K562 (cell line): Measurements from ENCODE around the gene TMC8. TPM values are rescaled to one million over a fixed set of nuclear protein-coding genes. Genes with fewer than 3 reads are reported as not detected.

Experiments used
- ATAC-seq: fragments of 200-7000 bp; cut with Tn5 transposase; 3 replicates; pipeline ENCODE4 v1.9.1; 2020; ENCODE audit warnings: moderate library complexity
- BruUV-seq: library from RNA; stranded (reverse); fragments of 400-500 nt; replicated peaks from 2 replicates; lab custom pipeline; 2021; lab: Mats Ljungman, UMichigan
- CTCF ChIA-PET: fragments of 300-600 bp; formaldehyde crosslinking; extraction: SDS; loops from one replicate; lab custom pipeline; 2021; ENCODE audit warnings: low intra/inter-chr PET ratio; lab: Yijun Ruan, JAX
- POLR2A ChIA-PET: fragments of 300-600, 350-650 bp; sonication (Branson Sonifier 250); formaldehyde crosslinking; extraction: SDS; loops from one replicate; lab custom pipeline; 2021; ENCODE audit warnings: antibody characterized with exemption, inconsistent platforms; lab: Yijun Ruan, JAX
- DNase-seq, 4 experiments: peaks; one replicate each; pipeline versions ENCODE4 v3.0.0 to v3.0.0-alpha.2; 2011 to 2018; ENCODE audit warnings: low spot score in 3 of 4, mixed read lengths in 3 of 4; ENCODE audit errors: extremely low read depth in 1 of 4
- FAIRE-seq: peaks from 2 replicates; lab custom pipeline; 2011; peaks lifted over from hg19 to GRCh38; lab: Jason Lieb, UNC
- H2AFZ ChIP-seq: 2 replicates; pipeline ENCODE4 v1.6.0; 2011; ENCODE audit warnings: low read depth, low read length, control low read depth, inconsistent platforms
- H3K27ac ChIP-seq: fragments of 200-600 bp; 3 replicates; pipeline ENCODE4 v1.8.0; 2011; ENCODE audit warnings: low read depth, mild to moderate bottlenecking, control low read depth, inconsistent platforms, low read length, moderate library complexity, mixed read lengths; ENCODE audit errors: extremely low read depth
- H3K27me3 ChIP-seq, 2 experiments: fragments of 300-600 bp in 1 of 2; 2 replicates in 1 of 2; 3 replicates in 1 of 2; pipeline versions ENCODE4 v1.6.0 to v1.8.0; 2011; ENCODE audit warnings: inconsistent platforms in 2 of 2, low read length in 2 of 2, mild to moderate bottlenecking in 1 of 2, mixed read lengths in 1 of 2, moderate library complexity in 1 of 2; ENCODE audit not compliant: control insufficient read depth in 2 of 2, insufficient read depth in 2 of 2
- H3K36me3 ChIP-seq: fragments of 300-600 bp; 3 replicates; pipeline ENCODE4 v1.8.0; 2011; ENCODE audit warnings: mild to moderate bottlenecking, low read length, inconsistent platforms; ENCODE audit not compliant: control insufficient read depth, insufficient read depth
- H3K4me1 ChIP-seq, 2 experiments: fragments of 200-600 bp in 1 of 2; replicated peaks in 1 of 2; 2 replicates in 1 of 2; 3 replicates in 1 of 2; pipeline versions ENCODE4 v1.5.1 to v1.8.0; 2011; ENCODE audit warnings: inconsistent platforms in 2 of 2, low read length in 2 of 2, mild to moderate bottlenecking in 1 of 2, mixed read lengths in 1 of 2, moderate library complexity in 1 of 2; ENCODE audit not compliant: control insufficient read depth in 2 of 2, insufficient read depth in 2 of 2
- H3K4me2 ChIP-seq: 2 replicates; pipeline ENCODE4 v1.6.1; 2011; ENCODE audit warnings: low read length, control low read depth, inconsistent platforms, mixed read lengths; ENCODE audit not compliant: insufficient read depth
- H3K4me3 ChIP-seq: fragments of 200-600 bp; sonication (generic), shearing (Covaris generic); 2 replicates; pipeline ENCODE4 v1.5.1; 2016; ENCODE audit warnings: control low read depth, inconsistent platforms
- H3K79me2 ChIP-seq: fragments of 200-600 bp; 3 replicates; pipeline ENCODE4 v1.8.0; 2011; ENCODE audit warnings: low read length, inconsistent platforms; ENCODE audit not compliant: control insufficient read depth, insufficient read depth
- H3K9ac ChIP-seq, 2 experiments: 2 replicates each; pipeline versions ENCODE4 v1.6.0 to v1.6.1; 2011; ENCODE audit warnings: low read depth in 2 of 2, low read length in 2 of 2, control low read depth in 1 of 2, inconsistent platforms in 1 of 2, mild to moderate bottlenecking in 1 of 2, mixed read lengths in 1 of 2; ENCODE audit not compliant: insufficient read depth in 1 of 2
- H3K9me1 ChIP-seq: one replicate; pipeline ENCODE4 v1.6.0; 2011; ENCODE audit warnings: inconsistent platforms, mild to moderate bottlenecking, low read length, moderate library complexity; ENCODE audit not compliant: control insufficient read depth, insufficient read depth
- H3K9me3 ChIP-seq: replicated peaks from 2 replicates; pipeline ENCODE4 v1.5.1; 2011; ENCODE audit warnings: low read depth, low read length, inconsistent platforms; ENCODE audit not compliant: control insufficient read depth, insufficient read depth
- H4K20me1 ChIP-seq: replicated peaks from 2 replicates; pipeline ENCODE4 v1.6.1; 2011; ENCODE audit warnings: low read length, inconsistent platforms, mixed read lengths; ENCODE audit not compliant: control insufficient read depth, insufficient read depth
- EHMT2 ChIP-seq: fragments of 450-650 bp; IDR thresholded peaks from 2 replicates; pipeline ENCODE4 v1.6.1; 2018; ENCODE audit warnings: antibody characterized with exemption
- FOXP1 ChIP-seq: sonication (generic); formaldehyde crosslinking; IDR thresholded peaks from 2 replicates; pipeline ENCODE4 v1.8.0; 2022; ENCODE audit warnings: mild to moderate bottlenecking, missing genetic modification reagents
- MAFG ChIP-seq: fragments of 450-650 bp; conservative IDR thresholded peaks from 2 replicates; pipeline ENCODE4 v1.6.1; 2016; ENCODE audit warnings: missing genetic modification characterization, missing compliant biosample characterization
- ZFX ChIP-seq: sonication (generic); formaldehyde crosslinking; IDR thresholded peaks from 2 replicates; pipeline ENCODE4 v1.8.0; 2022; ENCODE audit warnings: mild to moderate bottlenecking, missing genetic modification reagents, moderate library complexity
- ZNF12 ChIP-seq: sonication (generic); formaldehyde crosslinking; IDR thresholded peaks from 2 replicates; pipeline ENCODE4 v1.4.0; 2020; ENCODE audit warnings: mild to moderate bottlenecking, missing genetic modification reagents
- ZNF274 ChIP-seq: IDR thresholded peaks from 2 replicates; pipeline ENCODE4 v1.6.1; 2011; ENCODE audit warnings: low read depth, mild to moderate bottlenecking, low read length, moderate library complexity, borderline replicate concordance
- ZNF764 ChIP-seq: fragments of 250-450 bp; sonication (Bioruptor Pico); IDR thresholded peaks from 2 replicates; pipeline ENCODE4 v1.4.0; 2020; ENCODE audit warnings: low read depth, mild to moderate bottlenecking, moderate library complexity
- WGBS: fragments of 100-300 bp; shearing (Covaris generic); methylation state at CpG from one replicate; pipeline ENCODE4 v1.1.6; 2016; ENCODE audit warnings: low coverage, mixed read lengths; ENCODE audit not compliant: insufficient coverage; ENCODE audit errors: missing lambda C conversion rate; 5-methylcytosine and 5-hydroxymethylcytosine counted together
- in situ Hi-C: fragments of 300-500 bp; cut with MboI; formaldehyde crosslinking; loops from 4 replicates; pipeline ENCODE4 v1.15.0; 2018; ENCODE audit warnings: inconsistent platforms, mixed read lengths
- intact Hi-C: fragments of 100-400 bp; cut with micrococcal nuclease; formaldehyde crosslinking; loops from 2 replicates; pipeline ENCODE4 v1.14.2; 2022
- polyA plus RNA-seq, 8 experiments: library from polyadenylated mRNA; depleted of rRNA in 4 of 8; stranded (reverse) in 5 of 8; unstranded in 3 of 8; fragments of >200 nt; fragmentation: Nextera tagmentation in 2 of 8; fragmentation: Illumina TruSeq in 1 of 8; extraction: Ambion mirVana in 2 of 8; extraction: Trizol in 1 of 8; gene quantifications; 2 replicates each; pipeline versions ENCODE4 v1.2.1 to v1.2.3, GENCODE V29; 2011 to 2014; ENCODE audit warnings: inconsistent platforms in 1 of 8, missing spikeins in 1 of 8
- total RNA-seq, 7 experiments: library from RNA; depleted of rRNA in 6 of 7; stranded (reverse); fragments of >200 nt in 6 of 7; fragmentation: Illumina TruSeq in 2 of 7; extraction: Trizol in 2 of 7; gene quantifications; 2 replicates each; pipeline versions ENCODE4 v1.2.1 to v1.2.3, GENCODE V29; 2011 to 2021; ENCODE audit warnings: low replicate concordance in 1 of 7
- TF ChIP-seq, protein P1 (sequence below): fragments of 250-450 bp; sonication (Bioruptor Pico); IDR thresholded peaks from 2 replicates; pipeline ENCODE4 v1.9.0; 2021; ENCODE audit warnings: mild to moderate bottlenecking

The TMC8 gene
- total and polyA plus RNA-seq, 9 of the 15 experiments (the other 6 are each of a cell fraction or from before 2014, with no cell fraction given), result 0.13 to 10.9 (median 2.8) TPM

DNA sequence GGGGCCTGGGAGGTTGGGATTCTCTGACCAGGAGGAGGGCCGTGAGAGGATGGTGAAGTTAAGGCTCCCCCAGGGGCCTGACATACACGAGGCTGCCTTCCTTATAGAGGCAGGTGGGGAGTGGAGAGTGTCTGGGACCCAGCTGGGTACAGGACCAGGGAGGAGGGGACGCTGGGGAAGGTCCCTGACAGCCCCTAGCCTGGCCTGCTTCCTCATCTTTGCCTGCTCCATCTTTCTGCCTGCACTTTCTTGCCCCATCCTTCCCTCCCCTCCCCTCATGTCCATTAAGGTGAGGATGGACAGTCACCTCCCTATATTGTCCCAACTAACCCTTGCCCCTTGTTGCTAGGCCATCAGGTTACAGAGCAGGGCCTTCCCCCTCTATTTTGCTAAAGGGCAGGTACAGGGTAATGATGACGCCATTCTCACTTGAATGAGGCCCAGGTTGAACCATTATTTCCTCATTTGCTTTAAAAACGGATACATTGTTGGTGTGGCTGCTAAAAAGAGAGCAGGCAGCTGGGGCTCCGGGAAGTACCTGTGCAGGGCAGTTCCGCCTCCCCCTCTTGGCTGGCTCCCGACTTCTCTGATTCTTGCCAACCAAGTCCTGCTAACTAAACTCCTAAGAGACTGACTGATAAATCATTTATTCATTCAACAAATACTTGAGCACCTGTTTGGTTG is 16.9 kb downstream of the TMC8 start:
- peaks cover 24% of the 10 kb centered on the region for H3K79me2 ChIP-seq
- H3K36me3 ChIP-seq, result no peaks in the 10 kb centered on the region
- H3K4me1 ChIP-seq, result peaks cover 46 to 88% of the 10 kb centered on the region in 2 experiments
- TSS peak; percentile 21 for BruUV-seq
- peak overlapping the region; percentile 72 to 88 for H3K9ac ChIP-seq
- ChIA-PET POLR2A (interaction anchor here (0.6 to 0.7 kb wide), 4 partner anchors 19 to 594 kb away, joined by 3 read pairs; no protein-coding TSS in a partner anchor), CTCF (no interaction called here)
- H3K4me2 ChIP-seq, result peak overlapping the region; percentile 89
- peak; percentile 23 for FAIRE-seq
- H3K9me3 ChIP-seq, result no peaks in the 10 kb centered on the region
- H3K27me3 ChIP-seq, result no peaks in the 10 kb centered on the region
- no peak overlapping the region for H2AFZ ChIP-seq
- in situ Hi-C loops (no loop called here), intact Hi-C loops (no loop called here)
- peak overlapping the region; percentile 85; the same call in 2 of the 3 replicates for H3K27ac ChIP-seq
- no peak for ATAC-seq
- H3K4me3 ChIP-seq, result peak overlapping the region; percentile 38; the same call in 1 of the 2 replicates
- peaks cover 2% of the 10 kb centered on the region for H3K9me1 ChIP-seq
- no peaks in the 10 kb centered on the region for H4K20me1 ChIP-seq
- no peak for DNase-seq
- TF ChIP-seq EHMT2, result no peak
- no peak for TF ChIP-seq FOXP1 (CRISPR knock-in tag)
- no peak for TF ChIP-seq MAFG (tag)
- TF ChIP-seq ZNF764, result no peak
- no peak for TF ChIP-seq ZNF274
- TF ChIP-seq ZNF12, result no peak
- 0 out of 2 replicates have a peak, but pooled peaks have one; percentile 6 for TF ChIP-seq ZFX (CRISPR knock-in tag)
- TF ChIP-seq, protein P1, sequence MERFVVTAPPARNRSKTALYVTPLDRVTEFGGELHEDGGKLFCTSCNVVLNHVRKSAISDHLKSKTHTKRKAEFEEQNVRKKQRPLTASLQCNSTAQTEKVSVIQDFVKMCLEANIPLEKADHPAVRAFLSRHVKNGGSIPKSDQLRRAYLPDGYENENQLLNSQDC (CRISPR knock-in tag), result no peak
- WGBS, result 74% methylated on average over 5 of the region's 8 CpGs
